Keratinocyte (primary cell): Measurements from ENCODE around the gene HSF5.

Source experiments
- CTCF ChIP-seq, 3 experiments: IDR thresholded peaks in 1 of 3; conservative IDR thresholded peaks in 1 of 3; optimal IDR thresholded peaks in 1 of 3; 2 replicates in 2 of 3; 3 replicates in 1 of 3; pipeline versions ENCODE3 to v1.5.1; 2011; ENCODE audit warnings: low read length in 3 of 3, mild to moderate bottlenecking in 3 of 3, moderate library complexity in 2 of 3, control low read depth in 1 of 3, inconsistent platforms in 1 of 3; ENCODE audit not compliant: insufficient read depth in 2 of 3; ENCODE audit errors: extremely low read depth in 1 of 3
- EZH2 ChIP-seq: IDR thresholded peaks from one replicate; pipeline ENCODE4 v1.6.1; 2012; ENCODE audit warnings: inconsistent platforms, mild to moderate bottlenecking, low read length, moderate library complexity

GRCh38 chr17:58413684-58414083 lies 74.5 kb downstream of the HSF5 start:
- TF ChIP-seq CTCF (optimal IDR thresholded peaks at IDR 0.05 in 1 of 3, IDR thresholded peaks at IDR 0.05 in 1 of 3, conservative IDR thresholded peaks at IDR 0.05 in 1 of 3; ENCODE audit: extremely low read depth in 1 of 3, insufficient read depth in 2 of 3, low read length in 3 of 3), result no peak
- TF ChIP-seq EZH2, result no peak
